Measurements from ENCODE around the gene PAX8. TPM values are rescaled to one million over a fixed set of nuclear protein-coding genes. Genes with fewer than 3 reads are reported as not detected.

Gene PAX8
- total and polyA plus RNA-seq, 10 of the 15 experiments (the other 5 are each of a cell fraction or from before 2014, with no cell fraction given), result 0.16 to 2.5 (median 0.97) TPM

DNA sequence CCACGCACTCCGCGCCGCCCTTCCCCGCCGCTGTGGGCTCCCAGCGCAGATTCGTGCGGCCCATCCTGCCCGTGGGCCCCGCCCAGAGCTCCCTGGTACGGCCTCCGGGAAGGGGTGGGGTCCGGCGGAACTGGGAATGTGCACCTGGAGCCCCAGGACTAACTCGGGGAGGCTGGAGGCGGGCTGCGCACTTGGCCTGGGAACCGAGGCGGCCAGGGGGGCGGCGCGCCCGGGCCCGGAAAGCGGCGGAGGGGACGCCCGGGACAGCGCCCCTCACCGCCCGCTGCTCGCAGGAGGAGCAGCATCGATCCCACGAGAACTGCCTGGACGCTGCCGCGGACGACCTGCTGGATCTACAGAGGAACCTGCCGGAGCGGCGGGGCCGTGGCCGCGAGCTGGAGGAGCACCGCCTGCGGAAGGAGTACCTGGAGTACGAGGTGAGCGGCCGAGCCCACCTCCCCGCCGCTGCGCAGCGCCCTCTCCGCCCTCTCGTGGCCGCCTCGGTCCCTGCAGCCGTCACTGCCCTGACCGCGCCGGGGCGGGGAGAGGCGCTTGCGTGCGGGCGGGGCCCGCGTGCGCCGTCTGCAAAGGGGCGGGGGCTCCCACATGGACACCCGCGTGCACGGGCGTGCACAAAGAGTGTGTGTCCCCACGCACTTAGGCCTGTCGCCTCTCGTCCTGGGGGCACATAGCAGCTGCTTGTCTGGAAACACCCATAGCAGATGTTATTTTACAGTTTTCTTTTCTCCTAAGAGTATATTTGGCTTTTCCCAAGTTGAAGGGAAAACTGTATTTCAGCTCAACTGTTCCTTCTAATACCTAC is 79.7 kb downstream of the PAX8 start:
- Histone ChIP-seq H3K4me2 (ENCODE audit: control insufficient read depth, insufficient read depth) (no peak overlapping the region), H3K27me3 (replicated peaks in 1 of 2; ENCODE audit: control insufficient read depth in 2 of 2, insufficient read depth in 2 of 2, low read length in 1 of 2) (no peaks in the 10 kb centered on the region), H3K9me3 (replicated peaks; ENCODE audit: control insufficient read depth, insufficient read depth, low read length) (no peaks in the 10 kb centered on the region; the same call in 2 of the 3 replicates), H2AFZ (ENCODE audit: control insufficient read depth, low read depth, low read length) (no peak overlapping the region), H4K20me1 (ENCODE audit: control insufficient read depth, insufficient read depth) (no peaks in the 10 kb centered on the region), H3K9ac (ENCODE audit: control insufficient read depth, insufficient read depth, low read length) (no peak overlapping the region), H3K79me2 (ENCODE audit: control insufficient read depth, insufficient read depth, low read length) (no peaks in the 10 kb centered on the region), H3K4me1 (ENCODE audit: control insufficient read depth, insufficient read depth, low read length) (no peaks in the 10 kb centered on the region), H3K27ac (ENCODE audit: control insufficient read depth, insufficient read depth) (no peak overlapping the region), H3K4me3 (no peak overlapping the region), H3K36me3 (ENCODE audit: control insufficient read depth in 2 of 2, insufficient read depth in 2 of 2, low read length in 1 of 2) (peaks cover 43 to 45% of the 10 kb centered on the region in 2 experiments)
- ChIA-PET CTCF (interaction anchor here (0.5 to 12.2 kb wide), 18 partner anchors 8 to 199 kb away, joined by 3 to 106 read pairs (median 4); partner anchors contain the start of gene PSD4), RAD21 (ENCODE audit: unreplicated experiment) (interaction anchor here (0.6 to 4.4 kb wide), 8 partner anchors 24 to 189 kb away, joined by 3 to 37 read pairs (median 3); partner anchors contain the start of gene PSD4), SMC1A (ENCODE audit: uncharacterized antibody, unreplicated experiment) (interaction anchor here (0.9 to 4.8 kb wide), 11 partner anchors 18 to 123 kb away, joined by 3 to 43 read pairs (median 7); partner anchors contain the start of gene PSD4), POLR2A (interaction anchor here (1.1 to 1.7 kb wide), 2 partner anchors 25 to 64 kb away, joined by 5 to 6 read pairs; partner anchors contain the start of gene PSD4)
- DNase-seq (ENCODE audit: low read depth, low spot score), result no peak
- no TSS peak for BruUV-seq (replicated peaks)
- FAIRE-seq, result peak; percentile 66
- peak; percentile 89 for ATAC-seq
- in situ Hi-C loops (cut with MboI) (no loop called here), intact Hi-C loops (cut with micrococcal nuclease; ENCODE audit: unreplicated experiment) (loop anchor here (1.0 to 2.0 kb wide), 2 partner anchors 62 to 118 kb away; no protein-coding TSS in a partner anchor)
- WGBS (ENCODE audit: insufficient coverage, insufficient replicate concordance, low lambda C conversion rate, missing lambda C conversion rate), result 43% methylated on average over 53 of the region's 79 CpGs
- TF ChIP-seq YY1 (IDR thresholded peaks at IDR 0.05; ENCODE audit: low read depth, low read length) (peak; percentile 56; the same call in 1 of the 2 replicates), NFYA (IDR thresholded peaks at IDR 0.05; ENCODE audit: borderline replicate concordance, low read depth, low read length) (no peak), NRF1 (conservative IDR thresholded peaks at IDR 0.05; ENCODE audit: low read depth, low read length) (0 out of 2 replicates have a peak, but pooled peaks have one; percentile 16), RAD21 (IDR thresholded peaks at IDR 0.05; ENCODE audit: insufficient read depth, low read depth, low read length) (peak; percentile 40), POU2F2 (IDR thresholded peaks at IDR 0.05; ENCODE audit: borderline replicate concordance, low read depth, low read length) (peak; percentile 27; the same call in 1 of the 3 replicates), SREBF2 (IDR thresholded peaks at IDR 0.05; ENCODE audit: low read length) (no peak), PAX5 (IDR thresholded peaks at IDR 0.05; ENCODE audit: borderline replicate concordance, low read depth, low read length) (peak; percentile 52; the same call in 1 of the 2 replicates), JUND (IDR thresholded peaks at IDR 0.05; ENCODE audit: low read depth, low read length) (no peak), SMARCA5 (IDR thresholded peaks at IDR 0.05) (peak; percentile 78; the same call in 1 of the 2 replicates), MXI1 (IDR thresholded peaks at IDR 0.05; ENCODE audit: low read depth, low read length) (peak; percentile 47; the same call in 1 of the 2 replicates), SMC3 (IDR thresholded peaks at IDR 0.05; ENCODE audit: borderline replicate concordance, low read length) (peak; percentile 68), NFXL1 (IDR thresholded peaks at IDR 0.05; ENCODE audit: borderline replicate concordance) (peak; percentile 68; the same call in 1 of the 2 replicates), TAF1 (IDR thresholded peaks at IDR 0.05; ENCODE audit: borderline replicate concordance, low read depth, low read length) (no peak), LARP7 (IDR thresholded peaks at IDR 0.05) (peak; percentile 69; the same call in 1 of the 2 replicates), TCF12 (IDR thresholded peaks at IDR 0.05; ENCODE audit: low read depth, low read length) (peak; percentile 58; the same call in 1 of the 2 replicates), RB1 (IDR thresholded peaks at IDR 0.05; ENCODE audit: borderline replicate concordance) (peak; percentile 33; the same call in 1 of the 2 replicates), CBX5 (IDR thresholded peaks at IDR 0.05; ENCODE audit: low read depth) (0 out of 2 replicates have a peak, but pooled peaks have one; percentile 39), ZNF24 (IDR thresholded peaks at IDR 0.05) (peak; percentile 64; the same call in 1 of the 2 replicates)
- TF ChIP-seq, protein P1, sequence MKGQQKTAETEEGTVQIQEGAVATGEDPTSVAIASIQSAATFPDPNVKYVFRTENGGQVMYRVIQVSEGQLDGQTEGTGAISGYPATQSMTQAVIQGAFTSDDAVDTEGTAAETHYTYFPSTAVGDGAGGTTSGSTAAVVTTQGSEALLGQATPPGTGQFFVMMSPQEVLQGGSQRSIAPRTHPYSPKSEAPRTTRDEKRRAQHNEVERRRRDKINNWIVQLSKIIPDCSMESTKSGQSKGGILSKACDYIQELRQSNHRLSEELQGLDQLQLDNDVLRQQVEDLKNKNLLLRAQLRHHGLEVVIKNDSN (IDR thresholded peaks at IDR 0.05; ENCODE audit: borderline replicate concordance, extremely low read length, insufficient read depth, low read depth, low read length), result peak; percentile 5

Data from GM12878 (cell line).